Measurements from ENCODE around the gene ANKRD53.

DNA sequence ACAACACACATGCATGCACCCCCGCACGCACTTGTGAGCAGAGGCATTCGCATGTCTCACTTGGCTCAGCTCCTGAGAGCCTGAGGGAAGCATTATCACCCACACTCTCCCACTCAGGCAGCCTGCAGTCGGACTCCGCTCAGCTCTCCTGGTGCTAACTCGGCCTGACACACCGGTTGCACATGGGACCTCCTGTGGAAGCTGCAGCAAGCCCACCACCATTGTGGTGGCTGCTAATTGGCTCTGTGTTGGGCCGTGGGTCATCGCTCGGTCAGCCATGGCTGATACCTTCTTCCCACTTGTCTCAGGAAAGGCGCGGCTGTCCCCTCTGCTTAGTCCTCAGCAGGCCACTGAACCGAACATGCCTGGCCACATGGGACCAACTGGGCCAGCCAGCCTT, 29.9 kb downstream of the ANKRD53 start:
- TF ChIP-seq, protein P1, sequence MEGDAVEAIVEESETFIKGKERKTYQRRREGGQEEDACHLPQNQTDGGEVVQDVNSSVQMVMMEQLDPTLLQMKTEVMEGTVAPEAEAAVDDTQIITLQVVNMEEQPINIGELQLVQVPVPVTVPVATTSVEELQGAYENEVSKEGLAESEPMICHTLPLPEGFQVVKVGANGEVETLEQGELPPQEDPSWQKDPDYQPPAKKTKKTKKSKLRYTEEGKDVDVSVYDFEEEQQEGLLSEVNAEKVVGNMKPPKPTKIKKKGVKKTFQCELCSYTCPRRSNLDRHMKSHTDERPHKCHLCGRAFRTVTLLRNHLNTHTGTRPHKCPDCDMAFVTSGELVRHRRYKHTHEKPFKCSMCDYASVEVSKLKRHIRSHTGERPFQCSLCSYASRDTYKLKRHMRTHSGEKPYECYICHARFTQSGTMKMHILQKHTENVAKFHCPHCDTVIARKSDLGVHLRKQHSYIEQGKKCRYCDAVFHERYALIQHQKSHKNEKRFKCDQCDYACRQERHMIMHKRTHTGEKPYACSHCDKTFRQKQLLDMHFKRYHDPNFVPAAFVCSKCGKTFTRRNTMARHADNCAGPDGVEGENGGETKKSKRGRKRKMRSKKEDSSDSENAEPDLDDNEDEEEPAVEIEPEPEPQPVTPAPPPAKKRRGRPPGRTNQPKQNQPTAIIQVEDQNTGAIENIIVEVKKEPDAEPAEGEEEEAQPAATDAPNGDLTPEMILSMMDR (IDR thresholded peaks at IDR 0.05; ENCODE audit: low read length): no peak
- TF ChIP-seq EZH2 (optimal IDR thresholded peaks at IDR 0.05; ENCODE audit: low read depth, low read length): no peak

All from MM.1S (cell line).